ENCODE data around the gene SPATA9. TPM values are rescaled to one million over a fixed set of nuclear protein-coding genes. Genes with fewer than 3 reads are reported as not detected.

The SPATA9 gene
- total and polyA plus RNA-seq, 9 of the 15 experiments (the other 6 are each of a cell fraction or from before 2014, with no cell fraction given) = 0.16 to 5.5 (median 0.39) TPM; not detected in 3

DNA sequence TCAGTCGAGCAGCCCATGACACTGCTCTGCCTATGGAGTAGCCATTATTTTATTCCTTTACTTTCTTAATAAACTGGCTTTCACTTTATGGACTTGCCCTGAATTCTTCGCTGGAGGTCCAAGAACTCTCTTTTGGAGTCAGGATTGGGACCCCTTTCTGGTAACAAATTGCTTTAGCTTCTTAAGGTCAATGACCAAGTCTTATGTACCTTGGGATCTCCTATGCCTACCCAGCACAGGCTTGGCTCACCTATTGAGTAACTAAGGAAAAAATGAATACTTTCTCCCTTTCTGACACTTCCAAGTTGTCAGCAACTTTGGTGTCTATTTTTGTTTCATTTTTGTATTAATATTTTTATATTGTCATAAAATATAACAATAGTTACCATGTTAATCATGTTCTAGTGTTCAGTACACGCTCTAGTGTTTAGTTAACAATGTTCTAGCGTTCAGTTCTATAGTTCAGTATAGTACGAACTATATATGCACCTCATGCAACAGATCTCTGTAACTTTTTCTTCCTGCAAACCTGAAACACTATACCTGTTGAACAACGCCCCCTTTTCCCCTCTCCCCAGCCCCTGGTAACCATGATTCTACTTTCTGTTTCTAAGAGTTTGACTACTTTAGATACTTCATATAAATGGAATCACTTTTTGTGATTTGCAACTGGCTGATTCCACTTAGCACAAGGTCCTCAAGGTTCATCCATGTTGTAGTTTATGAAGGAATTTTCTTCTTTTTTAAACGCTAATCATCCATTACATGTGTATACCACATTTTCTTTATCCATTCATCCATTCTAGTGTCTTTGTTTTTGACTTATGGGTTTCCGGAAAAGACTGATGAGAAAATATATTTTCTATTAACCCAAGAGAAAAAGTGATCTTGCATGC is 46.6 kb upstream of the SPATA9 start (continued):
- no peak; a peak in 1 of 4 replicates for TF ChIP-seq ZNF318 (IDR thresholded peaks at IDR 0.05; ENCODE audit: borderline replicate concordance in 1 of 2, low read depth in 1 of 2)
- TF ChIP-seq RREB1 (CRISPR knock-in tag; IDR thresholded peaks at IDR 0.05) = no peak
- TF ChIP-seq ZC3H8 (IDR thresholded peaks at IDR 0.05) = no peak; the same call in 1 of the 2 replicates
- peak; percentile 91 to 99 for TF ChIP-seq AFF1 (IDR thresholded peaks at IDR 0.05; ENCODE audit: low read depth in 1 of 2, partially characterized antibody in 2 of 2)
